GM19468 (cell line): ENCODE results near the gene MIER2.
"Not testable (repeated sequence)": the region's sequence is repeated elsewhere in the genome, so short reads cannot be mapped to it uniquely, and the experiment has no call there.

Experiments
- ATAC-seq: cut with Tn5 transposase; IDR thresholded peaks from one replicate; pipeline ENCODE4 v1.9.1; 2021; ENCODE audit warnings: mild to moderate bottlenecking, moderate library complexity, moderate number of reproducible peaks; ENCODE audit not compliant: unreplicated experiment; ENCODE audit errors: extremely low read depth

Gene MIER2

DNA sequence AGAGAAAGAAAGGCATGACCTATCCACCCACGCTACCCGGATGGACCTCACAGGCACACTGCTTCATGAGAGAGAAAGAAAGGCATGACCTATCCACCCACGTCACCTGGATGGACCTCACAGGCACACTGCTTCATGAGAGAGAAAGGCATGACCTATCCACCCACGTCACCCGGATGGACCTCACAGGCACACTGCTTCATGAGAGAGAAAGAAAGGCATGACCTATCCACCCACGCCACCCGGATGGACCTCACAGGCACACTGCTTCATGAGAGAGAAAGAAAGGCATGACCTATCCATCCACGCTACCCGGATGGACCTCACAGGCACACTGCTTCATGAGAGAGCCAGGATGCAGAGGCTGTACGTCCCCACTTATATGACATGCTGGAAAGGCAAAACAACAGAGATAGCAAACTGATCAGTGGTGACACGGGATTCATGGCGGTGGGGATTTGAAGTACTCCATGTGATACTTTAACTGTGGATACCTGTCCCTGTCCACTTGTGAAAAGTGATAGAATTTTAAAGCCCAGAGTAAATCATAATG is 73.8 kb downstream of the MIER2 start:
- ATAC-seq = not testable (repeated sequence)

DNA sequence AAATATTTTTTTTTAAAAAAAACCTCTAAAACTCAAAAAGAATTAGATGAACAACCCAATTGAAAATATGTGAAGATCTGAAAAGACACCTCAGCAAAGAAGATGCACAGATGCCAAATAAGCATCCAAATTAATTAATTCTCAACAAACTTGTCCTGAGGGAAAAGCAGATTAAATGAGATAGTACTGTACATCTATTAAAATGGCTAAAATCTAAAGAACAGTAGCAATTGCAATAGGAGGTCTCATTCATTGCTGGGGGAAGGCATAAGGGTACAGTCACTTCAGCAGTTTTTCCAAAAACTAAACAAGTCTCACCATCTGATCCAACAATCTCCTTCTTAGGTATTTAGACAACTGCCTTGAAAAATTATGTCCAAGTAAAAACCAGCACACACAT is 75.4 kb downstream of the MIER2 start:
- no peak for ATAC-seq

DNA sequence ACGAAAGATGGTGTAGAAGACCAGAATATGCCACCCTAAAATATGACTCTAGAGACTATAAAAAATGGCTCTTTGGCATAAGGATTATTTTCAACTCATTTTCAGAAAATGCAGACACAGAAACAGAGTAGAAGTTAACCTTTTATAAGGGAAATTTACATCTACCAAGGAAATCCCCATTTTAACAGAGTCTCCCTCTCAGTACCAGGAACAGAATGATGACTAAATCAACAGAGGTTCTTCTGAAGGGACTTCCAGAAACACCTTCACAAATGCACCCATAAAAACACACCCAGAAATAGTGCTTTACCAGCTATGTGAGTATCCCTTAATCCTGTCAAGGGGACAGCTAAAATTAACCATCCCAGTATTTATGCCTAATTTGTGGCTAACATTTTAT is 82.5 kb downstream of the MIER2 start:
- no peak for ATAC-seq

GRCh38 chr19:256804-257203 is 87.8 kb downstream of the MIER2 start:
- ATAC-seq = not testable (repeated sequence)
